ENCODE results near the gene CBX7.

GRCh38 chr22:39106326-39106725 lies 46.2 kb downstream of the CBX7 start:
- TF ChIP-seq ZNF274 (IDR thresholded peaks at IDR 0.05; ENCODE audit: low read depth, low read length), result no peak
- no peak for TF ChIP-seq YY1 (IDR thresholded peaks at IDR 0.05; ENCODE audit: insufficient read depth, insufficient read length)
- no peak for TF ChIP-seq SUZ12 (IDR thresholded peaks at IDR 0.05; ENCODE audit: extremely low read depth, insufficient read depth, insufficient read length)
